GM21528 (cell line): ENCODE results near the gene FKBP9.
A peak's percentile ranks its signal among the peaks of the same experiment; 100 is the strongest.
"Not testable (repeated sequence)": the region's sequence is repeated elsewhere in the genome, so short reads cannot be mapped to it uniquely, and the experiment has no call there.

Source experiments
- ATAC-seq: cut with Tn5 transposase; IDR thresholded peaks from one replicate; pipeline ENCODE4 v1.9.1; 2021; ENCODE audit warnings: mild to moderate bottlenecking, moderate library complexity; ENCODE audit not compliant: unreplicated experiment, low FRiP score

The FKBP9 gene

GRCh38 chr7:32947420-32947983 lies 9.7 kb upstream of the FKBP9 start:
- no peak for ATAC-seq

GRCh38 chr7:32948202-32948601 lies 9.0 kb upstream of the FKBP9 start:
- ATAC-seq = no peak

- ATAC-seq = no peak
Observed at GRCh38 chr7:32952876-32953275, 4.4 kb upstream of the FKBP9 start.

GRCh38 chr7:32958046-32959025 lies 1.1 kb downstream of the FKBP9 start:
- no peak for ATAC-seq

- ATAC-seq = not testable (repeated sequence)
Observed at GRCh38 chr7:32963880-32964301, 6.7 kb downstream of the FKBP9 start.

- peak; percentile 96 for ATAC-seq
Observed at GRCh38 chr7:32964461-32965159, 7.4 kb downstream of the FKBP9 start.

GRCh38 chr7:32966489-32967267 lies 9.4 kb downstream of the FKBP9 start:
- not testable (repeated sequence) for ATAC-seq

GRCh38 chr7:32967268-32967582 lies 10.0 kb downstream of the FKBP9 start:
- not testable (repeated sequence) for ATAC-seq

GRCh38 chr7:32971967-32972366 lies 14.7 kb downstream of the FKBP9 start:
- ATAC-seq = not testable (repeated sequence)

GRCh38 chr7:32977159-32977558 lies 19.9 kb downstream of the FKBP9 start:
- not testable (repeated sequence) for ATAC-seq

GRCh38 chr7:32979246-32979645 lies 22.0 kb downstream of the FKBP9 start:
- ATAC-seq = not testable (repeated sequence)

- ATAC-seq = not testable (repeated sequence)
Observed at GRCh38 chr7:32979902-32980301, 22.7 kb downstream of the FKBP9 start.

GRCh38 chr7:32988148-32988547 lies 30.9 kb downstream of the FKBP9 start:
- ATAC-seq = peak; percentile 81

- ATAC-seq = not testable (repeated sequence)
Observed at GRCh38 chr7:32991068-32991585, 33.9 kb downstream of the FKBP9 start.

- not testable (repeated sequence) for ATAC-seq
Observed at GRCh38 chr7:32991975-32992700, 34.9 kb downstream of the FKBP9 start.

GRCh38 chr7:32992750-32993149 lies 35.5 kb downstream of the FKBP9 start:
- not testable (repeated sequence) for ATAC-seq

- not testable (repeated sequence) for ATAC-seq
Observed at GRCh38 chr7:32997956-32998355, 40.7 kb downstream of the FKBP9 start.

- ATAC-seq = peak; percentile 55
Observed at GRCh38 chr7:32998361-32999171, 41.3 kb downstream of the FKBP9 start.

GRCh38 chr7:32999380-32999779 lies 42.1 kb downstream of the FKBP9 start:
- ATAC-seq = not testable (repeated sequence)
